HUES6 (cell line): Measurements from ENCODE around the gene ZNF197.
"Not testable (repeated sequence)": the region's sequence is repeated elsewhere in the genome, so short reads cannot be mapped to it uniquely, and the experiment has no call there.

Experiments used
- H3K27ac ChIP-seq: 2 replicates; pipeline ENCODE4 v1.7.0; 2013; ENCODE audit warnings: low read depth, mild to moderate bottlenecking, low read length, inconsistent platforms
- H3K27me3 ChIP-seq: 2 replicates; pipeline ENCODE4 v1.6.1; 2013; ENCODE audit warnings: low read length; ENCODE audit not compliant: control insufficient read depth, insufficient read depth
- H3K36me3 ChIP-seq: 2 replicates; pipeline ENCODE4 v1.6.1; 2013; ENCODE audit warnings: low read length; ENCODE audit not compliant: control insufficient read depth, insufficient read depth
- H3K4me1 ChIP-seq: 2 replicates; pipeline ENCODE4 v1.6.1; 2013; ENCODE audit warnings: low read length; ENCODE audit not compliant: control insufficient read depth, insufficient read depth
- H3K4me3 ChIP-seq: 2 replicates; pipeline ENCODE4 v1.5.1; 2013; ENCODE audit warnings: low read depth, low read length
- H3K9ac ChIP-seq: one replicate; pipeline ENCODE4 v1.6.1; 2013; ENCODE audit warnings: mild to moderate bottlenecking, low read length
- H3K9me3 ChIP-seq: 2 replicates; pipeline ENCODE4 v1.6.1; 2013; ENCODE audit warnings: low read depth, low read length; ENCODE audit not compliant: control insufficient read depth, insufficient read depth

The ZNF197 gene

DNA sequence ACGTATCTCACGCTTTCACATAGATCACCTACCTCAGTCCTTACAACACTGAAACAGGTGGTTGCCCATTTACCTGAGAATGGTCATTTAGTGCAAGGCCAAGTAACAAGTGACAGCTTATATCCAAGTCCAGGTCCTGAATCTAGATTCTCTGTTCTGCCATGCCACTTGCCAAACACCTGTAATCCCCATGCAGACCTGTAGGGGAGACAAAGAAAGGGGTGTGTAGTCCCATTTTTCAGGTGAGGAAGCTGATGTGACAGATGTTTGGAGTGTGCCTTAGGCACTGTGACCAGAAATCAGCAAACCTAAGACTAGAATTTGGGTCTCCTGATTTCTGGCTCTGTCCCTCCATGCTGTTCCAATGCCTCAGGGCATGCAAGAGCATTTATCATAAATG lies 36.4 kb downstream of the ZNF197 start:
- Histone ChIP-seq H3K27ac (no peak overlapping the region), H3K9me3 (peaks cover 3% of the 10 kb centered on the region; the same call in 1 of the 2 replicates), H3K4me1 (no peaks in the 10 kb centered on the region), H3K27me3 (no peaks in the 10 kb centered on the region), H3K36me3 (peaks cover 57% of the 10 kb centered on the region), H3K9ac (no peak overlapping the region), H3K4me3 (no peak overlapping the region)

DNA sequence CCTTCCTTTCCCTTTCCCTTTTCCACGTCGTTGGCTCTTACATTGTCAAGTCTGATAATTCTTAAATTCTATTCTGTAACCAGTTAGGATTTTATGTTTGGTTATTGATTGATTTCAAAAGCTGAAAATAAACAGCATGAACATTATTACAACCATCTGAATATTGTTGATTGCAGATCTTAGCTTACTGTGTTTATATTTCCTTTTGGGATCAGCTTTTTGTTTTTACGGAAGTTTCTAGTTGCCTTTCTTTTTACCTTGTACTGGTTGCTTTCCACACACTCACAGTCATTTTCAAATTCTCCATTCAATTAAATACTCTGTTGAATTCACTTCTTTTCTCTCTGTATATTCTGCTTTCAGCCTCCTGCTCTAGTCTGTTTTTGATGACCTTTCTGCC lies 40.3 kb downstream of the ZNF197 start:
- H3K36me3 ChIP-seq: peaks cover 20% of the 10 kb centered on the region
- no peak overlapping the region for H3K9ac ChIP-seq
- H3K9me3 ChIP-seq: no peaks in the 10 kb centered on the region
- no peaks in the 10 kb centered on the region for H3K4me1 ChIP-seq
- H3K4me3 ChIP-seq: no peak overlapping the region
- H3K27ac ChIP-seq: no peak overlapping the region
- no peaks in the 10 kb centered on the region for H3K27me3 ChIP-seq

DNA sequence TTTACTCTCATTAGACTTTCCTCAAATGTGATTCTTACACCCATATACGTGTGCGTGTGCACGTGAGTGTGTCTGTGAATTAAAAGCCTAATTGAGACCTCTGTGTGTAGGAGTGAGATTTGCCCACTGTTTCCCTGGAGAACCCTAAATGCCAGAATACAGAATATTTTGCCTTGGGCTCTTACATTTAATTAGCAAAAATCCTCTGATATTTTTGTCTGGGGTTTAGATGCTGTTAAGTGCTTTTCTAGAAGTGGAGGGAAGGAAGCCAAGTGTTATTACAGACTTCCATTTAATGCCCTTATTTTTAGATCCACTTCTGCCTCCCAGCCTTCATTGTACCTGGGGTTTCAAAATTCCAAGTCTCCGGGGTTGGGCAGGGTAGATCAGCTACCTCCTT lies 41.5 kb downstream of the ZNF197 start:
- H3K27ac ChIP-seq: no peak overlapping the region
- no peaks in the 10 kb centered on the region for H3K9me3 ChIP-seq
- no peaks in the 10 kb centered on the region for H3K27me3 ChIP-seq
- H3K9ac ChIP-seq: no peak overlapping the region
- peaks cover 9% of the 10 kb centered on the region for H3K36me3 ChIP-seq
- no peak overlapping the region for H3K4me3 ChIP-seq
- H3K4me1 ChIP-seq: no peaks in the 10 kb centered on the region

DNA sequence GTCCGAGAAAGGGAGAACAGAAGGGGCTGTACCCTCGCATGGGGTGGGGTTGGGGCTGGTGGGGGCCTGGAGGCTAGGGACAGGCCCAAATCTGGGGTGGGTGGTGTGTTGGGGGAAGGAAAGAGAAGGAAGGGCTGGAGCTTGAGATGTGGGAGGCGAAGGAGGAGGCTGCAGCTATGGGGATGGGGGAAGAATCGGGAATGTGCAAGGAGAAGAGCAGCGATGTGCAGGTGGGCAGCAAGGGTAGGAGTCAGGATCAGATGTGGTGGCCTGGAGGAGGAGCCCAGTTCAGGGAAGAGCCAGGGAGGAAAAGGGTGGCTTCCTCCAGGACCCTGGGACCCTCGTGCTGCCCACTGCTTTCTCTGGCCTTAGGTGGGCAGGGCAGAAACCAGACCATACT lies 44.9 kb downstream of the ZNF197 start:
- H3K9me3 ChIP-seq: peaks cover 6% of the 10 kb centered on the region; the same call in 1 of the 2 replicates
- H3K27ac ChIP-seq: no peak overlapping the region
- no peak overlapping the region for H3K4me3 ChIP-seq
- H3K4me1 ChIP-seq: no peaks in the 10 kb centered on the region
- no peaks in the 10 kb centered on the region for H3K36me3 ChIP-seq
- no peaks in the 10 kb centered on the region for H3K27me3 ChIP-seq
- no peak overlapping the region for H3K9ac ChIP-seq

DNA sequence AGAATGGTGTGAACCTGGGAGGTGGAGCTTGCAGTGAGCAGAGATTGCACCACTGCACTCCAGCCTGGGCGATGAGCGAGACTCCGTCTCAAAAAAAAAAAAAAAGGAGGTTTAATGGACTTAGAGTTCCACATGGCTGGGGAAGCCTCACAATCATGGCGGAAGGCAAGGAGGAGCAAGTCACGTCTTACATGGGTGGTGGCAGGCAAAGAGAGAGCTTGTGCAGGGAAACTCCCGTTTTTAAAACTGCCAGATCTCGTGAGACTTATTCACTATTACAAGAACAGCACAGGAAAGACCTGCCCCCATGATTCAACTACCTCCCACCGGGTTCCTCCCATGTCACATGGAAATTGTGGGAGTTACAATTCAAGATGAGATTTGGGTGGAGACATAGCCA lies 48.6 kb downstream of the ZNF197 start:
- not testable (repeated sequence) for H3K27me3 ChIP-seq, H3K9ac ChIP-seq, H3K9me3 ChIP-seq, H3K4me3 ChIP-seq, H3K27ac ChIP-seq, H3K4me1 ChIP-seq, H3K36me3 ChIP-seq

DNA sequence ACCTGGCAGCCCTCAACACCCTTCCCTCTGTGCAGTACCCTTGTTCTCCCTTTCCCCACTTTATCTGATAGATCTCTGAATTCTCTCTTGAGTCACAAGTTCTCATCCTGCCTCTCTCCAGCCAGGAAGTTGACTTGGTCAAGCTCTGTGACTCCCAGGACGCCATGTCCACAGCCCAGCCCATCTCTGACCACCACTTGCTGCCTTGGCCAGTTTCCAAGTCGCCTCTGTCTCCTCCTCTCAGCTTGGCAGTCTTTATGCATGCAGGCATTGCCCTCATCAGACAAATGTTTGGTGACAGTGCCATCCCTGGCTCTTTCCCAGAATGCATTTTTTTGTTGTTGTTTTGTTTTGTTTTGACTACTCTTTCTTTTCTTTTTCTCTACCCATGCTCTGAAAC lies 49.4 kb downstream of the ZNF197 start:
- H3K9me3 ChIP-seq: peaks cover 6% of the 10 kb centered on the region; the same call in 1 of the 2 replicates
- no peak overlapping the region for H3K4me3 ChIP-seq
- H3K27ac ChIP-seq: no peak overlapping the region
- H3K36me3 ChIP-seq: no peaks in the 10 kb centered on the region
- H3K4me1 ChIP-seq: no peaks in the 10 kb centered on the region
- H3K9ac ChIP-seq: no peak overlapping the region
- no peaks in the 10 kb centered on the region for H3K27me3 ChIP-seq

DNA sequence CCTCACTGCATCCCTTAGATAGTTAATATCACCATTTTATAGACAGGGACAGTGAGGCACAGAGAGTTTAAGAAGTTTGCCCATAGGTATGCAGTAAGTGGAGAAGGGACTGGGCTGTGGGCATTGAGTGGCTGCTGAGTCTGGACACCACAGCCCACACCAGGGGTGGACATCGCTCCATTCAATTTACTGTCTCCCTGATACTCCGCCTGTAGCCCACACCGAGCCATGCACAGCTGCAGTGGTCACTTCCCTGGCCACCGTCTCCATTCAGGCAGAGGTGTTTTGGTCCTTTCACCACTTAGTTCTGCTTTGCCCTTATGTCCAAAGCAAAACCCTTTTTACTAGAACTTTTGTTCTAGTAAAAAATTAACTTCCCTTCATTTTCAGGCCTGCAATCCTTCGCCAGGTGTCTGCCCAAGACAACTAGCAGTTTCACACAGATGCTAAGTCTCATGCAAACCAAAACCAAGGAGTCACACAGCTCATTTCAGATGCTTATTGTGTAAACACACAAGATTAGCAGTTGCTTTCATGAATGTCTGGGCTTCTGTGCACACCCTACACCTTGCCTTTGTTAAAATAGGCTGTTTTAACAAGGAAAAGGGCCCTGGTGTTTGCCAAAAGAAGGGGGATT lies 53.8 kb downstream of the ZNF197 start:
- Histone ChIP-seq H3K9me3 (peaks cover 16% of the 10 kb centered on the region), H3K9ac (no peak overlapping the region), H3K27ac (no peak overlapping the region), H3K36me3 (peaks cover 2% of the 10 kb centered on the region; the same call in 1 of the 2 replicates), H3K4me3 (no peak overlapping the region), H3K27me3 (no peaks in the 10 kb centered on the region), H3K4me1 (no peaks in the 10 kb centered on the region)

DNA sequence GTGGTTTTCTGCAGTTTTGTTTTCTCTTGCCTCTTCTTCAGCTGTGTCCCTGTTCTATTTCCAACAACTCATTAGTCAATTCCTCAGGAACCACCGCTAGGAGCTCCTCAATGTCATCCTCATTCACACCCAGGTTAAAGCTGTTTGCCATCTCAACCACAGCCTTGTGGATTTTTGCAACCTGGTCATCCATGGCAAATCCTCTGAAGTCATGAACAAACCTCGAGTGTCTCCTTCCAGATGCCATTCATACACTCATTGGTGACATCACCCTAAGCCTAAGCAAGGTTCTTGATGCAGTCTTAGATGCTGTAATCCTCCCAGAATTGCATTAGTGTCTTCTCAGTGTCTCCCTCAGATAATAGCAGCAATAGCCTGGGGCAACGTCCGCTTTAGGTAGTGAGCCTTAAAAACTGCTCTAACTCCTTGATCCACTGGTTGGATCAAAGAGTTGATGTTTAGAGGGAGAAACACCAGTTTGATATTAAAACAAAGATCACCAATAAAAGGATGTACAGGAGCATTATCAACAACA lies 56.2 kb downstream of the ZNF197 start:
- Histone ChIP-seq H3K9ac (no peak overlapping the region), H3K4me1 (no peaks in the 10 kb centered on the region; the same call in 1 of the 2 replicates), H3K9me3 (peaks cover 21% of the 10 kb centered on the region), H3K27me3 (no peaks in the 10 kb centered on the region), H3K36me3 (peaks cover 7% of the 10 kb centered on the region; the same call in 1 of the 2 replicates), H3K27ac (no peak overlapping the region), H3K4me3 (no peak overlapping the region)

DNA sequence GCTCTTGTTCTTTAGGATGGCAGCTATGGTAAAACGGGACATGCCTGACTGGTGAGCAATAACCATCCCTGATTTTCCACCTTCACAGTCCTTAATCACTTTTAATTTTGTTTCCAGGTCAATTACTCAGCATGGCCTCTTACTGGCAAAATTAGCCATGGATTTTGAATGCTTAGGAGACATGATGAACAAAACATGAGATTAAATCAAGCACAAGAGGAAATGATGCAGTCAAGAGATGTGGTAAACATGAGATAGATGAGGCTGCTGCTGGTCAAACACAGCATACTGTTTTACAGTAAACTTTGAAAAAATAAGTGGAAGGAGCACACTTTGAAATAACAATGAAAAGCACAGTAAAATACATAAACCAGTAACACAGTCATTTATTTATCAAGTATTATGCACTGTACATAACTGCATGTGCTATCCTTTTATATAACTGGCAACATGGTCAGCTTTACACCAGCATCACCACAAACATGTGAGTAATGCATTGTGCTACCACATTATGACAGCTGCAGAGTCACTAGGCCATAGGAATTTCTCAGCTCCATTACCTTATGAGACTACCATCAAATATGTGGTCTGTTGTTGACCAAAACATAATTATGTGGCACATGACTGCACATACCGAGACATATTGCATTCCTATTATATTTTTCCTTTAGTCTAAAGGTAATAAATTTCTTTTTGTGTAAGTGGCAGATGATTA lies 57.5 kb downstream of the ZNF197 start:
- peaks cover 27% of the 10 kb centered on the region for H3K9me3 ChIP-seq
- H3K4me3 ChIP-seq: no peak overlapping the region
- no peak overlapping the region for H3K9ac ChIP-seq
- H3K27me3 ChIP-seq: no peaks in the 10 kb centered on the region
- H3K36me3 ChIP-seq: peaks cover 7% of the 10 kb centered on the region; the same call in 1 of the 2 replicates
- H3K27ac ChIP-seq: no peak overlapping the region
- no peaks in the 10 kb centered on the region; the same call in 1 of the 2 replicates for H3K4me1 ChIP-seq

DNA sequence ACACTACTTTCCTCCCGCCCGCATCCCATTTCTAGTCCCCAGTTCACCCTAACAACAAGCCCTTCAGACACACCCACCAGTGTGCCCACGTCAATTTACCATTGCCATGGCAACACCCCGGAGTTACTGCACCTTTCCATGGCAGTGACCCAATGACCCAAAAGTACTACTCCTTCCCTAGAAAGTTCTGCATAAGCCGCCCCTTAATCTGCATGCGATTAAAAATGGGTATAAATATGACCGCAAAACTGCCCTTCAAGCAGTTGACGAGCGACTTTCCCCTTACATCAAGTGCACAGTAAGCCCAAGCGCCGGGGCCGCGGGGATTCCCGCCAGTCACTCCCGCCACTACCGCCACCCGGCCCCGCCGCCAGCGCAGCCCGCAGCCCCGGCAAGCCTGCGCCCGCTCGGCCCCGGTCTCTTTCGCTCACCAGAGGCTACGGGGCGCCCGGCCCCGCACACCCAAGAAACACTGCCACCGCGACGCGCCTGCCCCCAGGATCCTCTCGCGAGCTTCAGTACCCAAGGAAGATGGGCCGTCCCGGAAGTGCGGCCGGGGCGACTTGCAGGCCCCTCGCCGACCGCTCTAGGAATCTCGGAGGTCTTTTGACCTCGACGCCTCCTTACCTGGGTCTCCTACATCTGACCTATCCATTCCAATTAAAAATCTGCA lies 60.4 kb downstream of the ZNF197 start:
- Histone ChIP-seq H3K4me1 (no peaks in the 10 kb centered on the region; the same call in 1 of the 2 replicates), H3K27ac (no peak overlapping the region), H3K4me3 (peak overlapping the region; percentile 65), H3K36me3 (peaks cover 7% of the 10 kb centered on the region; the same call in 1 of the 2 replicates), H3K9me3 (peaks cover 27% of the 10 kb centered on the region), H3K9ac (peak overlapping the region; percentile 50), H3K27me3 (0 out of 2 replicates have a peak, but pooled peaks cover 2% of the 10 kb centered on the region)

DNA sequence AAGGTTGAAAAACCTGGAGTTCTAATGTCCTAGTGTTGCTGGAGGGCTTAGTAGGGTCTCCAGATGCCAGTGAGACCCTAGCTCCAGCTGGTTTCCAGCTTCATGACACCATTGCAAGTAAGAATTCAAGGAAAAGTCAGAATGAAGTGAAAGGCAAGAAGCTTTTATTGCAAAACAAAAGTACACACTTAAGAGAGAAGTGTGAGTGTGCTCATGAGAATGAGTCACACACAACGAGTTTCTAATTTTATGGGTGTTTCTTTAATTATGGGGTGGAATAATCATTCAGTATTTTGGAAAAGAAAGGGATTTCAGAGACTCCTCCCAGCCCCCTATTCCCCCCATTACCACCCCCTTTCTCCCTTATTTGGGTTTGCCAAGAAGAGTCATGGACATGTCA lies 63.1 kb downstream of the ZNF197 start:
- no peak overlapping the region for H3K9ac ChIP-seq
- peaks cover 17% of the 10 kb centered on the region for H3K9me3 ChIP-seq
- no peak overlapping the region for H3K4me3 ChIP-seq
- peaks cover 7% of the 10 kb centered on the region; the same call in 1 of the 2 replicates for H3K36me3 ChIP-seq
- H3K27me3 ChIP-seq: 0 out of 2 replicates have a peak, but pooled peaks cover 2% of the 10 kb centered on the region
- no peaks in the 10 kb centered on the region; the same call in 1 of the 2 replicates for H3K4me1 ChIP-seq
- H3K27ac ChIP-seq: no peak overlapping the region
